Progenitor cell of endocrine pancreas (in vitro differentiated cells): ENCODE measurements around the gene OR6Y1. TPM values are rescaled to one million over a fixed set of nuclear protein-coding genes. Genes with fewer than 3 reads are reported as not detected.

Source experiments
- DNase-seq: peaks from one replicate; pipeline ENCODE4 v3.0.0; 2021; ENCODE audit warnings: low spot score; ENCODE audit not compliant: unreplicated experiment
- H3K27ac Mint-ChIP-seq: 2 replicates; pipeline ENCODE4 v1.8.0; 2021; ENCODE audit warnings: mild to moderate bottlenecking, moderate library complexity, mixed read lengths
- H3K27me3 Mint-ChIP-seq: 2 replicates; pipeline ENCODE4 v1.8.0; 2021; ENCODE audit warnings: mixed read lengths
- H3K36me3 Mint-ChIP-seq: 2 replicates; pipeline ENCODE4 v1.8.0; 2022; ENCODE audit warnings: mixed read lengths; ENCODE audit not compliant: insufficient read depth
- H3K4me1 Mint-ChIP-seq: 2 replicates; pipeline ENCODE4 v1.8.0; 2021; ENCODE audit warnings: low read depth, mixed read lengths
- H3K4me3 Mint-ChIP-seq: 2 replicates; pipeline ENCODE4 v1.8.0; 2021; ENCODE audit warnings: low read depth, mild to moderate bottlenecking, moderate library complexity, mixed read lengths
- H3K9me3 Mint-ChIP-seq: 2 replicates; pipeline ENCODE4 v1.8.0; 2021; ENCODE audit warnings: low read depth, mixed read lengths
- total RNA-seq: library from RNA; stranded (reverse); gene quantifications from 2 replicates; pipeline ENCODE4 v1.2.1, GENCODE V29; 2021
- TF ChIP-seq, protein P1 (sequence below): fragments of 200-600 bp; sonication (generic); IDR thresholded peaks from one replicate; pipeline ENCODE4 v1.5.0; 2021; ENCODE audit warnings: antibody characterized with exemption, mild to moderate bottlenecking; ENCODE audit not compliant: unreplicated experiment

Gene OR6Y1
- total RNA-seq, 1 donor from 2014 or later: not detected

DNA sequence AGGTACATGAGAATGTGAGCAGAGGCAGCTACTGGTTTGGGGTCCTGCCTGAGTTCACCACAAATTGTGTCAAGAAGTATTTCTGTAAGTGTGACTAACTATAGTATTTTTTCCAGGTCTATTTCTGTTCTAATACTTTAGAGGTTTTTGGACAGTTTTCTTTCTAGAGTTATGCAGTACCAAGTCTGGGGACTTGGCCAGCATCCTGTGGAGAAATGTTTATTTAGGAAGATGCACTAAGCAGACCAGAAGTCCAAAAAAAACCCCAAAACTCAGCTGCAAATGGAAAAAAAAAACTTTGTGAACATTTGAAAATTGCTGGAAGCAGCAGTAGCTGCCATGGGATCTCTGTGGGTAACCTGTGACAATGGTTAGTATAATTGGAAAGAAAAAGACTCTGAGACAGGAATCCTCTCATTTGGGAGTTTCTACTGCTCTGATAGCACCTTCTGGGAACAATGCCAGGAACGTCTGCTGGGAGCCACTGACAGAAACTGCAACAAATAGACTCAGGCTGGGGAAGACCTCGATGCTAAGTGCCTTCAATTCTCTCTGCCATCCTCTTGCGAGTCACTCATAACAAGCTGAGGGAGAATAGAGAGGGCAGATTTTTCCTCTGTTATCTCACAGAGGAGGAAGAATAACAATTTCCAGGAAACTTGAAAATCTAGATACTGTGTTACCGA, 44.6 kb downstream of the OR6Y1 start:
- H3K27me3 Mint-ChIP-seq: no peaks in the 10 kb centered on the region
- TF ChIP-seq, protein P1, sequence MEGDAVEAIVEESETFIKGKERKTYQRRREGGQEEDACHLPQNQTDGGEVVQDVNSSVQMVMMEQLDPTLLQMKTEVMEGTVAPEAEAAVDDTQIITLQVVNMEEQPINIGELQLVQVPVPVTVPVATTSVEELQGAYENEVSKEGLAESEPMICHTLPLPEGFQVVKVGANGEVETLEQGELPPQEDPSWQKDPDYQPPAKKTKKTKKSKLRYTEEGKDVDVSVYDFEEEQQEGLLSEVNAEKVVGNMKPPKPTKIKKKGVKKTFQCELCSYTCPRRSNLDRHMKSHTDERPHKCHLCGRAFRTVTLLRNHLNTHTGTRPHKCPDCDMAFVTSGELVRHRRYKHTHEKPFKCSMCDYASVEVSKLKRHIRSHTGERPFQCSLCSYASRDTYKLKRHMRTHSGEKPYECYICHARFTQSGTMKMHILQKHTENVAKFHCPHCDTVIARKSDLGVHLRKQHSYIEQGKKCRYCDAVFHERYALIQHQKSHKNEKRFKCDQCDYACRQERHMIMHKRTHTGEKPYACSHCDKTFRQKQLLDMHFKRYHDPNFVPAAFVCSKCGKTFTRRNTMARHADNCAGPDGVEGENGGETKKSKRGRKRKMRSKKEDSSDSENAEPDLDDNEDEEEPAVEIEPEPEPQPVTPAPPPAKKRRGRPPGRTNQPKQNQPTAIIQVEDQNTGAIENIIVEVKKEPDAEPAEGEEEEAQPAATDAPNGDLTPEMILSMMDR: no peak
- H3K27ac Mint-ChIP-seq: no peak overlapping the region
- no peaks in the 10 kb centered on the region for H3K9me3 Mint-ChIP-seq
- DNase-seq: no peak
- H3K36me3 Mint-ChIP-seq: no peaks in the 10 kb centered on the region
- no peaks in the 10 kb centered on the region for H3K4me1 Mint-ChIP-seq
- no peak overlapping the region for H3K4me3 Mint-ChIP-seq

DNA sequence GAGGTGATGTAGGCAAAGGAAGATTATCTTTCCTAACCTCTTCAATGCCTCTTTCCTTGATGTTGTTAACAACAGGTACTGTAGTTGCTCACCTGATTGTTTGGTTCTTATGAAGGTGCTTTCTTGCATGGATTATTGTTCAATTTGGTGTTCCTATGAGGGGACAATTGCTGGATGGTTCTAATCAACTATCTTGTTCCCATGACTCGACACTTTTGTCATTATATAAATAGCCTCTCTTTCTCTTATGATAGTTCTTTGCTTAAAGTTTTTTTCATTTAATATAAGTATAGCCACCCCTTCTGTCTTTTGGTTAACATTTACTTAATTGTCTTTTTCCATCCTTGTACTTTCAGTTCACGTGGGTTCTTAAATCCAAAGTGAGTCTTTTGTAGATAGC, 46.7 kb downstream of the OR6Y1 start:
- Mint-ChIP-seq H3K27me3 (no peaks in the 10 kb centered on the region), H3K27ac (no peak overlapping the region), H3K4me3 (no peak overlapping the region), H3K36me3 (no peaks in the 10 kb centered on the region), H3K4me1 (no peaks in the 10 kb centered on the region), H3K9me3 (peaks cover 1% of the 10 kb centered on the region)
- TF ChIP-seq, protein P1: no peak
- DNase-seq: no peak

DNA sequence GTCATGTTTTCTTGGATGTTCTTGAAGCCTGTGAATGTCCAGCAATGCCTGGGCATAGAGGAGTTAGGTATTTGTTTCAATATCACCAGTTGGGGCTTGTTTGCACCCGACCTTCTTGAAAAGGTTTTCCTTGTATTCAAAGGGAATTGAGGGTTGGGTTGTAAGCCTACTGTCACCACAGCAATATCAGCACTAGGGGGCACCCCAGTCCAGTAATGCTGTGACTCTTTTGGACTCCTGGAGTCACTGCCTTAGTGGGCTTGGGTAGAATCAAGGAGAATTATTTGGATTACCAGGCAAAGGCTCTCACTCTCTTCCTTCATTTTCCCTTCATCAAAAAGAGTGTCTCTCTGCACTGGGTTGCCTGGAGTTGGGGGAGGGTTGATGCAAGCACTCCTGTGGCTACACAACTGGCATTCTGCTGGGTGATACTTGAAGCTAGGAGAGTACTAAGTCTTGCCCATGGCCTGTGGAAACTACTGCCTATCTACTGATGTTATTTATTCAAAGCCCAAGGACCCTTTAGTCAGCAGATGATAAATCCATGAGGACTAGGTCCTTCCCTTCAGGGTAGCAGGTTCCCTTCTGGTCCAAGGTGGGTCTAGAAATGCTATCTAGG, 47.7 kb downstream of the OR6Y1 start:
- Mint-ChIP-seq H3K9me3 (peaks cover 6% of the 10 kb centered on the region), H3K27ac (no peak overlapping the region), H3K36me3 (no peaks in the 10 kb centered on the region), H3K27me3 (no peaks in the 10 kb centered on the region), H3K4me1 (no peaks in the 10 kb centered on the region), H3K4me3 (no peak overlapping the region)
- TF ChIP-seq, protein P1: peak; percentile 64
- DNase-seq: peak; percentile 17

DNA sequence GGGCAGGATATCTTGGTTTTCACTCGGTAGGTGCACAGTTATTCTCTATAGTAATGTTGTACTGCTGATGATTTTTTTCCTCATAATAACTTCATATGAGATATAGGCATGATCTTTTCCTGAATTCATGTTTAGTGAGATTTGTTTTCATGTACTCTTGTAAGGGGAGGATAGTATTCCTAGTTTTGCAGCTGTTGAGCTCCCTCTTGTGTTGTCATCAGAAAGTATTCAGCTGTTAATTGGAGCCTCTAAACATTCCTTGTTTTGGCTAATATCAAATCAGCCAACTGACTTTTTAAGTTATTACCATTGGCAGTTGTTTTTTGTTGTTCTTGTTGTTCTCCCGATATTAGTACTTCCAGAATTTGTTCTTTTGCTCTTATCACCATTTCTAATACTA, 57.8 kb downstream of the OR6Y1 start:
- H3K4me1 Mint-ChIP-seq: no peaks in the 10 kb centered on the region

GRCh38 chr1:158494796-158495195, 59.4 kb downstream of the OR6Y1 start:
- Mint-ChIP-seq H3K4me3 (no peak overlapping the region), H3K27me3 (no peaks in the 10 kb centered on the region)

More for the DNA sequence above, 57.8 kb downstream of the OR6Y1 start:
- Mint-ChIP-seq H3K9me3 (no peaks in the 10 kb centered on the region), H3K27ac (no peak overlapping the region), H3K27me3 (no peaks in the 10 kb centered on the region), H3K4me3 (no peak overlapping the region), H3K36me3 (no peaks in the 10 kb centered on the region)
- DNase-seq: no peak
- TF ChIP-seq, protein P1: peak; percentile 34

More at GRCh38 chr1:158494796-158495195, 59.4 kb downstream of the OR6Y1 start:
- Mint-ChIP-seq H3K9me3 (no peaks in the 10 kb centered on the region), H3K36me3 (no peaks in the 10 kb centered on the region), H3K4me1 (no peaks in the 10 kb centered on the region), H3K27ac (no peak overlapping the region)
- TF ChIP-seq, protein P1: no peak
- DNase-seq: no peak

Other genes with a start within 250 kb of the OR6Y1 start
- not detected in 2 replicates for gene CD1B, start 222.9 kb downstream of the OR6Y1 start, total RNA-seq
- not detected in 2 replicates for gene CD1E, start 200.5 kb downstream of the OR6Y1 start, total RNA-seq
- not detected in 2 replicates for gene OR10T2, start 154.9 kb downstream of the OR6Y1 start, total RNA-seq
- not detected in 2 replicates for gene OR10K2, start 128.2 kb downstream of the OR6Y1 start, total RNA-seq
- gene OR10K1, start 92.6 kb downstream of the OR6Y1 start, total RNA-seq: 0.07 TPM in 1 of 2 replicates, not detected in the other
- gene OR10R2, start 82.2 kb downstream of the OR6Y1 start, total RNA-seq: not detected in 2 replicates
- gene OR6P1, start 16.2 kb upstream of the OR6Y1 start, total RNA-seq: not detected in 2 replicates
- gene OR10X1, start 25.5 kb upstream of the OR6Y1 start, total RNA-seq: not detected in 2 replicates
- gene OR10Z1, start 50.9 kb upstream of the OR6Y1 start, total RNA-seq: not detected in 2 replicates
- not detected in 2 replicates for gene SPTA1, start 132.3 kb upstream of the OR6Y1 start, total RNA-seq
- gene OR6K2, start 146.2 kb upstream of the OR6Y1 start, total RNA-seq: not detected in 2 replicates
- gene OR6K3, start 166.3 kb upstream of the OR6Y1 start, total RNA-seq: not detected in 2 replicates
- not detected in 2 replicates for gene OR6K6, start 200.3 kb upstream of the OR6Y1 start, total RNA-seq
- not detected in 2 replicates for gene OR6N1, start 217.8 kb upstream of the OR6Y1 start, total RNA-seq
- gene OR6N2, start 226.8 kb upstream of the OR6Y1 start, total RNA-seq: not detected in 2 replicates